NCI-H1092 (cell line): Measurements from ENCODE around the gene BLOC1S1.

Source experiments
- DNase-seq: peaks from one replicate; lab custom pipeline; 2025; lab: John Stamatoyannopoulos, UW

The BLOC1S1 gene

DNA sequence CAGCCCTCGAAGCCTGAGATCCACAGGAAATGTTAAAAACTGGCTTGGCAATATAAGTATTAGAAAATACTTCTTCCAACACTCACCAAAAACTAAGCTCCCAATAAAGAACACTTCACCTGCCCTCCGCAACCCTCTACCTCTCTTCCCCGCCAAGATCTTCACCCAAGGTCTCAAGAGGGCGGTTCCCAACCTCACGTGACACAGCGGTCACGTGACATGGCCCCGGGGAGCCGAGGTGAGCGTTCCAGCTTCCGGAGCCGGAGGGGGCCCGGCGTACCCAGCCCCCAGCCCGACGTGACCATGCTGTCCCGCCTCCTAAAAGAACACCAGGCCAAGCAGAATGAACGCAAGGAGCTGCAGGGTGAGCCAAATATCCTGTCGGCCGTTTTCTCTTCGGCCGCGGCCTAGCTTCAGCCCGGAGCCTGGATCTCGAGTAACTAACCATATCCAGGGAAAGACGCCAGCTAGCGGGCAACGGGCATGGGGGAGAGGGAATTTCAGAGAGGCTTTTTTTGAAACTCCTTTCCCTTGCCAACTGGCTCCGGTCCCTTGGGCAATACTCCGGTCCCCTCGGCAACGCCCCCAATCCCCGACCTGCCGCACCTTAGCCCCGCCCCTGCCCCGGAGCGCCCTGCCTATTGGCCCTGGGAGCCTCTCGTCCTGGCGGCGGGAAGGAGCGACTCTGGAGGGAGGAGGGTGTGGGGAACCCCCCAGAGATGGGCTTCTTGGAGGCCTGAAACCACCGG lies at the start of gene BLOC1S1:
BLOC1S1 (plus strand) TSS at position 214 of the 749 bp plus-strand sequence; CDS start at position 220, 6 bp downstream.
- peak; percentile 86 for DNase-seq

DNA sequence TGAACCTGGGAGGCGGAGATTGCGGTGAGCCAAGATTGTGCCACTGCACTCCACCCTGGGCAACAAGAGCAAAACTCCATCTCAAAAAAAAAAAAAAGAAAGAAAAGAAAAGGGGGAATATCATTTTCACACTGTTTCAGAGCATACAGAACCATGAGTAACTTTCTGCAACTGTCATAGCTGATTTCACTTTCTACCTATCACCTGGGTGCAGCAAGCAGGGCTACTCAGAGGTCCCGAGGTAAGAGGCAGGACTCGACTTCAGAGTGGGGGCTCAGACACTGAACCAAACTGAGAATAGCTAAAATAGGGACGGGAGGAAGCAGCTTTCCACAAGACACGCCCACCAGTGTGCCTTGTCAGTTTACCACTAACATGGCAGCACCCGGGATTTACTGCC lies 49.3 kb upstream of the BLOC1S1 start:
- DNase-seq: no peak

DNA sequence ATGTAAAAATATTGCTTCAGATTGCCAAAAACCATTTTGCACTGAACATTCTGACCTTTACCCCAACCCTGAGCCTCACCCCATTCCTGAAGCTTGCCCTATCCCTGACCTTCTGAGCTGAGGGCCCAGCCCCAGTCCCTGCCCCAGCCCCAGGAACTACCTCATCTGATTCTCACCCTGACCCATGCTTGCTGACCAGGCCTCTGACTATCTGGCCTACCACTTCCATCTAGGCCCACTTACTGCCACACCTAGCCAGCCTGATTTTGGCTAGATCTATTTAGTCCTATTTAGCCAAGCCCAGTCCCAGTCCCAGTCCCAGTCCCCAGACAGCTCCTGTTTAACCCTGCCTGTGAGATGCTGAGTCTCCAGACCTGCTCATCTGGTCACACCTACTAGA lies 45.6 kb upstream of the BLOC1S1 start:
- DNase-seq: no peak

DNA sequence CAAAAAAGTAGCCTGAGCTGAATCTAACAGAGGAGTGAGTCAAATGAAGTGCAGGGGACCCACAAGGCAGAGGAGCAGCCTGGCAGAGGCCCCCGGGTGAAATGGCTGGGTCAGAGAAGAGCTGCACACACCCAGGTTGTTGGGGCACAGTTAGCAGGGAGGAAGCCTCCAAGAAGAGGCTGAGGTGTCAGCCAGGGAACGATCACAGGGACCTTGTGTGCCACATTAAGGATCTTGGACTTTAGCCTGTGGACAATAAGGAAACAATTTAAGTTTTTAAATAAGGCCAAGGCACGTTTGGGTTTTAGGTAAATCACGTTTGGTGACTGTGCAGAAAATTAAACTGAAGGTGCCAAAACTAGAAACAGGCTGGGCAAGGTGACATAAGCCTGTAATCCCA lies 44.1 kb upstream of the BLOC1S1 start:
- DNase-seq: no peak

DNA sequence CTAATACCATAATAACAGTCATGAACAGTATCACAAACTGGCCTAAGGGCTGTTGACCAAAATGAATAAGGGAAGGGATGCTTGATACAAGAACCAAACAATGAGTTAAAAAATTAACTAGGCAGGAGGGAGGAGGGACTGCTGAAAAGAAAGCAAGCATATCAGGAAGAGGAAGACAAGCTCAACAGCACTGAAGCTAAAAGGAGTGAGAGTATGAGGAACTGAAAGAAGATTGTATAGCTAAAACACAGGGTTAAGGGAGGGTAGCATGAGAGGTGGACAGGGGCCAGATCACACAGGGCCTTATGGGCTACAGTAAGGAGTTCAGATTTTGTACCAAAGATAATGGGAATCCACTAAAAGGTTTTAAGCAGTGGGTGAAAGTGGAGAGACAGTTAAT lies 42.2 kb upstream of the BLOC1S1 start:
- DNase-seq: no peak

DNA sequence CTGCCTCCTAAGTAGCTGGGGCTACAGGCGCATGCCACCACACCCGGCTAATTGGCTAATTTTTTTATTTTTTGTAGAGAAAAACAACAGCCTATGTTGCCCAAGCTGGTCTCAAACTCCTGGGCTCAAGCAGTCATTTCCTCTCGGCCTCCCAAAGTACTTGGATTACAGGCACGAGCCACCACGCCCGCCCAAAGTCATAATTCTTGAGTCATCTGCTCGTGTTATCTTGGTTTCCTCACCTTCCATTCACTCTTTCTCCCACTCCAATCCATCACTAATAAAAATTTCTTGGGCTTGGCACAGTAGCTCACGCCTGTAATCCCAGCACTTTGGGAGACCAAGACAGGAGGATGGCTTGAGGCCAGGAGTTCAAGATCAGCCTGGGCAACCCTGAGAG lies 40.2 kb upstream of the BLOC1S1 start:
- DNase-seq: no peak

DNA sequence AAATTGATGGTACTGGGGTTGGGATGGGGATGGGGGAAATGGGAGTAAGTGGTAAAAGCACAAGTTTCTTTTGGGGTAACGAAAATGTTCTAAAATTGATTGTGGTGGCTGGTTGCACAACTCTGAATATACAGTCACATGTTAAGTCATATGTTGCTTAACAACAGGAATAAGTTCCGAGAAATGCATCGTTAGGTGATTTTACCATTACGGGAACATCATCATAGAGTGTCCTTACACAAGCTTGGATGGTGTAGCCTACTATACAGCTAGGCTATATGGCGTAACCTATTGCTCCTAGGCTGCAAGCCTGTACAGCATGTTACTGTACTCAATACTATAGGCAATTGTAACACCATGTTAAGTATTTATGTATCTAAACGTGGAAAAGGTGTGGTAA lies 39.1 kb upstream of the BLOC1S1 start:
- no peak for DNase-seq

DNA sequence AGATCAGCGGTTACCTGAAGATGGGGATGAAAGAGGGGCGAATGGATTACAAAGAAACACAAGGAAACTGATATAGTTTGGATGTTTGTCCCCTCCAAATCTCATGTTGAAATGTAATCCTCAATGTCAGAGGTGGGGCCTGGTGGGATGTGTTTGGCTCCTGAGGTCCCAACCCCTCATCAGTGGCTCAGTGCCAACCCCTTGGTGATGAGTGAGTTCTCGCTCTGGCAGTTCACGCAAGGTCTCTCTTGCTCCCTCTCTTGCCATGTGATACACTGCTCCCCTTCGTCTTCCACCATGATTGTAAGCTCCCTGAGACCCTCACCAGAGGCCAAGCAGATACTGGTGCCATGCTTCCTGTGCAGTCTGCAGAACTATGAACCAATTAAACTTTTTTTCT lies 36.2 kb upstream of the BLOC1S1 start:
- DNase-seq: no peak

DNA sequence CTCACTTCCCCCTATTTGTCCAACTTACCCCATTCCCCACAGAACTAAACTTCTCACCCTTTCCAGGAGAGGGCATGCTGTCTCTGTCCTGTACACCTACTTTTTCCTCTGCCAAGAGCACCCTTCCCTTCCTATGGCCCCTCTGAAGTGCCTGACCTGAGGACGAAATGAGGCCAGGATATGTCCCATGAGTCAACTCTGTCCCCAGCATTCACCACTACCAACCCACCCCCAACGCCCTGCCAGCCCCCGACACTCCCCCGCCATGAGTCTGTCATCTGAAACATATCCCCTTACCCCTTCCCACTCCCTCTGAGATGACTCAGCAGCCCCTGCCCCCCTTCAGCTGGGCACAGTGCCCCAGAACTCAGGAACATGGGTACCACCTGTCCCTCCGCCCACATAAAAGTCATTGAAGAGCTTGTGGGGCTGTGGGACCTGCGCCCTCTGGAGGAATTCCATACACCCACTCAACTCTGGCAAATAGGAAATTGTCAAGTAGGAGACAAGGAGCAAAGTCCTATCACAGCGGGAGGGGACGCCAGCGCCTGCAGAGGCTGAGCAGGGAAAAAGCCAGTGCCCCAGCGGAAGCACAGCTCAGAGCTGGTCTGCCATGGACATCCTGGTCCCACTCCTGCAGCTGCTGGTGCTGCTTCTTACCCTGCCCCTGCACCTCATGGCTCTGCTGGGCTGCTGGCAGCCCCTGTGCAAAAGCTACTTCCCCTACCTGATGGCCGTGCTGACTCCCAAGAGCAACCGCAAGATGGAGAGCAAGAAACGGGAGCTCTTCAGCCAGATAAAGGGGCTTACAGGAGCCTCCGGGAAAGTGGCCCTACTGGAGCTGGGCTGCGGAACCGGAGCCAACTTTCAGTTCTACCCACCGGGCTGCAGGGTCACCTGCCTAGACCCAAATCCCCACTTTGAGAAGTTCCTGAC lies 34.4 kb upstream of the BLOC1S1 start:
- DNase-seq: no peak

DNA sequence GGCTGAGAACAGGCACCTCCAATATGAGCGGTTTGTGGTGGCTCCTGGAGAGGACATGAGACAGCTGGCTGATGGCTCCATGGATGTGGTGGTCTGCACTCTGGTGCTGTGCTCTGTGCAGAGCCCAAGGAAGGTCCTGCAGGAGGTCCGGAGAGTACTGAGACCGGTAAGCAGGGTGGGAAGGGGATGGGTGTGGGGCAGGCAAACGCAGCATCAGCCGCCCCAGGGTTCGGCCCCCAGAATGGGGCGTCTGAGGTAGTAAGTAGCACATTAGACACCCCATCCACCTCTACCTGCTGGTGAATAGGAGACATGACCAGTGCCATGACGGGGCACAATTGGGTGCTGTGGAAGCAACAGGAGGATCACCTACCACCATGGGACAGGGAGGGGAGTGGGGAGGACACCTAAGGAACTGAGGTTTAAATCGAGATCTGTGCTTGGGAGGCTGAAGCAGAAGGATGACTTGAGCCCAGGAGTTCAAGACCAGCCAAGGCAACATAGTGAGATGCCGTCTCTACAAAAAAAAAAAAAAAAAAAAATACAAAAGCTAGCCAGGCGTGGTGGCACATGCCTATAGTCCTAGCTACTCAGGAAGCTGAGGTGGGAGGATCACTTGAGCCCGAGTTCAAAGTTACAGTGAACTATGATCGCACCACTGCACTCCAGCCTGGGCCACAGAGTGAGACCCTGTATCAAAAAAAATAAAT lies 33.6 kb upstream of the BLOC1S1 start:
- no peak for DNase-seq

DNA sequence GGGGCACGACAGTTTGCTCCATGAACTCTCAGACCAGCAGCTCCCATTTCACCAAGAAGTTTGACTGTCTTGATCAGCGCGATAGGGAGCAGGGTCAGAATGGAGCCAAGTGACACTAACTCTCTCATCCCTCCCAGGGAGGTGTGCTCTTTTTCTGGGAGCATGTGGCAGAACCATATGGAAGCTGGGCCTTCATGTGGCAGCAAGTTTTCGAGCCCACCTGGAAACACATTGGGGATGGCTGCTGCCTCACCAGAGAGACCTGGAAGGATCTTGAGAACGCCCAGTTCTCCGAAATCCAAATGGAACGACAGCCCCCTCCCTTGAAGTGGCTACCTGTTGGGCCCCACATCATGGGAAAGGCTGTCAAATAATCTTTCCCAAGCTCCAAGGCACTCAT lies 32.2 kb upstream of the BLOC1S1 start:
- no peak for DNase-seq

DNA sequence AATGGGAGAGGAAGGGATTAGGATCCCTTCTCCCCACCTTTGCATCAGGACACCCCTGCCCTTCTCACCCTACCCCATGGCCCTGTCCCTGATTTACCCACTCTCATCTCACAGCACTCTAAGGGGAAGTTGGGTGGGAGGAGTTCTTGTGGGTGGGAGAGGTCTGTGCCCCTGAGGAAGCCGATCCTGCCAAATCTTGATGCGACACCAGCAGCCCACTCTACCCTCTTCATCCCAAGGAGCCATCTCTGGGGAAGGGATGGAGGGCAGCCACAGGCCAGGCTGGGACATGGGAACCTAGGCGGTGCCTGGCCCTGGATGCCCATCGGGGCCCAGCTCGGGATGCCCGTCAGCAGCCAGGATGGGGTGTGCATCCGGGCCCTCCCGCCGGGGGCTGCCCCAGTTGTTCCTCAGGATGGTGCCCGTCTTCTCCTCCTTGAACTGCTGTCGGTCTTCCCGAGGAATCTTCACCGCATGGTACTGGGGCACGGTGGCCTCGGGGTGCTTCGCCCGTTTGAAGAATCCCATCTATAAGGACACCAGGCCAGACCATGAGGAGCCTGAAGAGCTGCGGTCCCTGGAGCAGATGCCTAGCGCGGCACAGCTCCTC lies 31.0 kb upstream of the BLOC1S1 start:
- no peak for DNase-seq

DNA sequence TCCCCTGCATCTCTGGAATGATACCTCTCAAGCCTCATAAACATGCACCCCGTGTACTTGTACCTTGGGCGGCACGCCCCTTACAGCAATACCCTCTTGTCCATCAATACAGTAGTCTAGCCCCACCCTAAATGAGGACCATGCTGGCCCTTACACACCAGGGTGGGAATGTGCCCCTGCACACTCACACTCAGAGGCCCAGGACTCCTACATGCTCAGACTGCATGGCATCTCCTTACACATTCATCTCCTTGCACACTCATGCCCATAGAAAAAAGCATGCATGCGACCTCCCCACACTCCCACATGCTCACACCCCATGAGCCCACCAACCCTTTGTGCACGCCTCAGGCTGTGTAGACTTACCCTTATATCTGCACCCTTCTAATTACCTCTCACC lies 30.2 kb upstream of the BLOC1S1 start:
- no peak for DNase-seq

DNA sequence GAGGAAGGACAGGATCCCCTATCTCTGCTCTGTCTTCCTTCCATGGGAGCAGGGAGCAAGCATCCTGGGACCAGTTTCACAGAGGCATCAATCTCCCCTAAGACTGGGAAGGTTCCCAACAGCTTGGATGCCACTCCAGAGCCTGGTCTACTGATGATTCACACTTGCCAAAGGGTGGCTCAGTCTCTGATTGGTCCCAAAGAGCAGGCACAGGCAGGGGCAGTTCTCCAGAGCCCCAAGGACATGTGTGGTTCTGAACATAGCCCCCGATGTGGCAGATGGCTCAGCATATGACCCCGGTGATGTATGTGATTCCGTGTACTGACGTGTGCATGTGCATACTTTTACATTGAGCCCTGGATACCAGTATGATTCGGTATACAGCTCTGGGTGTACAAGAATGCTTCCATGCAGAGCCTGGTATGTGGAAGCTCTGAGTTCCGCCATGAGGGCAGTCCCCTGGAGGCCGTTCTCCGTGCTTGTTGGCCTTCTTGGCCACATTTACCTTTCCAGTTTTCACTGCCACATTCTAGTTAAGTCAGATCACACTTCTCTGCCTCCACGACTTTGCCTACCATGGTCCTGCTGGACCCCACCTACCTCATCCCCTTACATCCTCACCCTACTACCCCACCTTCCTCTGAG lies 29.4 kb upstream of the BLOC1S1 start:
- no peak for DNase-seq

DNA sequence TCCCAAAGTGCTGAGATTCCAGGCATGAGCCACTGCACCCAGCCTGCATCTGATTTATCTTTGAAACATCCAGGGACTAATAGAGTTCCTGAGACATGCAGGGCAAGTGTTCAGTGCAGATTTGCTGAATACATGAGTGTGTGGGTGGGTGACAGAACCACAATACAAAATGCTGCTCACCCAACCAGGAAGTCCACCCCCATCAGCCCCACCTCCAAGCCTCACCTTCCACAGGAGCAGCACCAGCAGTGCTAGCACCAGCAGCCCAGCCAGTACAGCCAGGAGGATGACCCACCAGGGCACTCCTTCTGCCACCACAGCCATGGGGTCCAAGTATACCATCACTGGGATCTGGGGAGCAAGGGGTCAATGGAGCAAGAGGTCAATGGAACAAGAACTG lies 28.1 kb upstream of the BLOC1S1 start:
- no peak for DNase-seq

DNA sequence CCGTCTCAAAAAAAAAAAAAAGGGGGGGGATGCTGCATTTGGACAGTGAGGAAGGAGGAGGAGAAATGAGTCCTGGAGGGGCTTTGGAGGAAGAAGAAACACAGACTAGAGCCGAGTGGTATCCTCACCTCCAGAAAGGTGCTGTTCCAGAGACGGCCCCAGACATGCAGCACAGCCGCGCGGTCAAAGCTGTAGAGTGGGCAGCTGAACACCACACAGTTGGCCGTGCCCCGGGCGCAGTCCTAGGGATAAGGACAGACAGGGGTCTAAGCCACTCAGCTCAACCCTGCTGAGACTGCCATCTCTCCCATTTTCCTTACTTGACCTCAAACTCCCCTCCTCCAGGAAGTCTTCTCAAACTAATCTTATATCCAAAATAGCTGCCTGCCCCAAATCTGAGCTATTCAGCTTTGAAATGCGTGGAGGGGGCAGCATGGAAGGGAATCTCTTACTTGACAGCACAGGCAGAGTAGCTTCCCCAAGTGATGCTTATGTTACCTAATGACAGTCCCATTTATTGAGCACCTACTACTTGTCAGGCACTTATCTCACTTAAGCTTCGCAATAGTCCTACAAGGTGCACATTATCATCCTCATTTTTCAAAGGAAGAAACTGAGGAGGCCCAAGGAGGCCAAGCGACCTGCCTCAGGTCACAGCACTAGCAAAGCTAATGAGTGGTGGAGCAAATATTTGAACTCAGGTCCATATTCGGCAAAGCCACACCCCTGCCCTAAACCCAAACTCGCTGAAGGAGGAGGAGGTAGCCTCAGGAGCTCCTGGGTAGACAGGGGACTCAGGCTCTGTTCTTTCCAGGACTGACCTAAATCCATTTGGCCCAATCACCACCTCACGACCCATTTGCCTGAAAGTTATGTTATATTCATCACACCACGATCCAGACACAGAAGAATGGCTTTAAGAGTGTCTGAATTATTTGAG lies 26.9 kb upstream of the BLOC1S1 start:
- no peak for DNase-seq

DNA sequence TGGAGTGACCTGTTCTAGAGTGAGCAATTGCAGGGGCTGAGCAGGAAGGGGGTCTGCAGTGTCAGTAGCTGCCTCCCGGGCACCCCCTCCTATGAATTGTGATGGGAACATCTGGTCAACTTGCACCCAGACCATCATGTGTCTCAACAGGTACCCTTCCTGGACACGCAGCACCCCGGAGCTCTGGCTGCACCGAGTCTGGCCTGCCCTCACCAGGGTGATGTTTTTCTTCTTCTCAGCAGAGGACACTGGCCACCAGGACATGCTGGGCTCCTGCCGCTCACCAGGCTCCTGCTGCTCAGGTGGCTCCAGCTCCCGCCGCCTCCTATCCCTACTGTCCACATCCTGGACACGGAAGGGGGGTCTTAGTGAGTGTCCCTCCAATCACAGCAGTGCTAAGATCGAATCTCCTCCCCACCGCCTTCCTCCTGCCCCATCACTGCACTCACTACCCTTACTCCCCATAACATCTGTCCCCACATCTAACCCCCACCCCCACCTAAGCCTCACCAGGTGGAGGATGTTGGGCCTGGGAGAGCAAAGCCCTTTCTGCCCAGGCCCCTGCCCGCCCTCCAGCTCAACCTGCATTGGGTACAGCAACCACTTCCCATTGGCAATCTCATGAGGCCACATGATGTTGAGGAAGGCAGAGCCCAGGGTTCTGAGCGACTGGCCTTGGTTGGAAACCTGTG lies 23.1 kb upstream of the BLOC1S1 start:
- DNase-seq: no peak

DNA sequence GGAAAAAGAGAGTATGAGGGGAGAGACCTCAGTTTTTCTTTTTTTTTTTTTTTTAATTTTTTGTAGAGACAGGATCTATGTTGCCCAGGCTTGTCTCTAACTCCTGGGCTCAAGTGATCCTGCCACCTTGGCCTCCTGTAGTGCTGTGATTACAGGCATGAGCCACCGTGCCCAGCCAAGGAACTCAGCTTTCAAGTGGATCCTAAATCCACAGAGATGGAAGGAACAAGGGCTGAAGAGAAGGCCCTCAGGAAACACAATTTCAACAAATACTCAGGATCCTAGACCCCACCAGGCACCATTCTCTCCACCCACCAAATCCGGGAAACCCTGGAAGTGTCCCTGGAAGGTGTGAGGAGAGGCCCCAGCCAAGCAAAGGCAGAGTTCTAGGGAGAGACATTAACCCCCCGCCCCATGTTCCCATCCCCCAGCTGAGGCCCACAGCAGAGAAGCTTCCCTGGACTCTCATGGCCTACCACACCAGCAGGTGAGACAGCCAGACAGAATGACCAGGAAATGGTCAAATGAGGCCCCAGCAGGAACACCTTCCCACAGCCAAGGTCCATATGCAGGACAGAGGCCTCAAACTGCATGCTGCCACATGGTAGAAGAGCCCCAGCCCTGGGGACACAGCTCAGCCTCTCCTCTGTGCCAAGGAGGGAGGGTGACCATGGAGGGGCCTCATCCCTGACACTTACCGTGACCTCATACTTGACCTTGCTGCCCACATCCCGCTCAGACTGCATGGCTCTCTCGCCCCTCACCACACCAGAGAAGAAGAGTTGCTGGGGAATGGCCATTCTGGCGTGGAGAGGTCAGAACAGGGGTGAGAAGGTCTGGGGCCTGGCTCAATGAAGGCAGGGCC lies 22.3 kb upstream of the BLOC1S1 start:
- no peak for DNase-seq

DNA sequence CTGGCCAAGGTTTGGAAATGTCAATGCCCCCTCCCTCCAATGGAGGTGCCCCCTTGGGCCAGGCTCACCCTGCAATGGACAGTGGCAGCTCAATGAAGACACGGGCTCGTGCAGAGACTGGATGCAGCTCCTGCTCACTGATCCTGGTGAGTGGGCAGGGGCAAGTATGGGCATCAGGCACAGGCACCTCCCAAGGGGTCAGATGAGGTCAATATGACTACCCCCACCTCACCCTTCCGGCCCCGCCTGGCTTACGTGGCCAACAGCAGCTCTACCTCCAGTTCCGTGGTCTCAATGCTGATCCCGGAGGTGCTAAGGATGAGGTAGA lies 21.7 kb upstream of the BLOC1S1 start:
- DNase-seq: no peak
